GM19452 (cell line): Measurements from ENCODE around the gene ADAP1.

Experiments used
- ATAC-seq: cut with Tn5 transposase; IDR thresholded peaks from one replicate; pipeline ENCODE4 v1.9.1; 2021; ENCODE audit not compliant: unreplicated experiment

Gene ADAP1

DNA sequence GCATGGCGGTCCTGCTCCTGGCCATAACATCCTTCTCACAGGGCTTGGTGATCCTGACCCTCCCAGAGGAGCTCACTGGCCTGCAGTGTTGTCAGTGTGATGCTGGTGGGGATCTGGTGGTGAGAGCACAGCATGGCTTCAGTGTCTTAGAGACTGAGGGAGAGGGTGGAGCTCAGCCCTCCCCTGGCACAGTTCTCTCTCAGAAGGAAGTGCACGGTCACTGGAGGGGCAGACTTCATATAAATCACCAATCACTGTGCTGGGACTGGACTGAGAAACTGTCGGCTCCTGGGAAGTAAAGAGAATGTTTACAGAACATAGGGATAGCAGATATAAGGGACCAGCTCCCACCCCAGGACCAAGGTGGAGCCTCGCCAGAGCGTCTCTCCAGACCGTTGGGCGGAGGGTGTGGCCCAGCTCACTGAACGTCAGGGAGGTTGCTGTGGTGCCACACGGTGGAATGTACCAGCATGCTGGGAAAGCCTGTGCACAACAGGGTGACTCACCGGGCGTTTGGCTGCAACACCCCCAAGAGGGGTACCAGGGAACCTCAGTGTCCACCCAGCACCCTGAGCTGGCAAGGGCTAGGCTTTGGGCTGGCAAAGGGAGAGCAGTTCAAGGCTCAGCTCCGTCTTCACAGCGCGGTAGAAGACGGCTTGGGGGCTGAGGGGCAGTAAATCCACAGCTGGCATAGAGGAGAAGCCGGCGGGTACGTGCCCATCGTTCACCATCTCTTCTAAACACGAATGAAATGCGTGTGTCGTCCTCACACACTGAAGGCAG, 86.9 kb downstream of the ADAP1 start:
- no peak for ATAC-seq

DNA sequence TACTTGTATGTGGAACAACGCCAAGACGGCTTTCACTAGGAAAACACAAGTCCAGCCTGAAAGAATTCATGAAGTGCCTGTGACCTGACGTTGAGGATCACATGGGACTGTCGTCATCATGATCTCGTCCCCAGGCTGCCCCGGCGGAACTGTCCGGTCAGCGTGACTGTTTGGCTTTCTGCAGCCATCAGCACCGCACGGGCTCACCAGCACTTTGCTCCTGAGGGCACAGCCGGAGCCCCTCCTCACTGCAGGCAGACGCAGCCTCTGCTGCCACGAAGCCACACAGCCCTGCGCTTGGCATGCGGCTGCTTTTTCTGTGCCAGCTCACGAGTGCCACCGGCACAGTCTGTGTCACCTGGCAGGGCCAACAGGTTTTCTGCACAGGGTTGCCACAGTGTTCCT, 87.5 kb downstream of the ADAP1 start:
- ATAC-seq = no peak

DNA sequence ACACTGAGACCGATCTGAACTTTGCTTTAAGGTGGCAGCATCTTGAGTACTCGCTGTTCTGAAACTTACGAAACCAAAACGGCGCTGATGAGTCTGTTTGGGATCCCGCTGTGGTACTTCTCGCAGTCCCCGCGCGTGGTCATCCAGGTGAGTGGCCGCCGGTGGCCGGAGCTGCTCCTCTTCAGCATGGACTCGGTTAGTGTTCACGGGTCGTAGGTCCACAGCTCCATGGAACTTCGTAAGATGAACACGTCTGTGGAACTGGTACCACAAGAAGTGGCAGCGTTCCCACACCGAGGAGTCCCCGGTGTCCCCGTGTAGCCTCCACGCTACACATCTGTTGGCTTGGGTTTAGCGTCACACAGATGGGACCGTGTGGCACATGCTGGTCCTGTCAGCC, 88.6 kb downstream of the ADAP1 start:
- no peak for ATAC-seq

DNA sequence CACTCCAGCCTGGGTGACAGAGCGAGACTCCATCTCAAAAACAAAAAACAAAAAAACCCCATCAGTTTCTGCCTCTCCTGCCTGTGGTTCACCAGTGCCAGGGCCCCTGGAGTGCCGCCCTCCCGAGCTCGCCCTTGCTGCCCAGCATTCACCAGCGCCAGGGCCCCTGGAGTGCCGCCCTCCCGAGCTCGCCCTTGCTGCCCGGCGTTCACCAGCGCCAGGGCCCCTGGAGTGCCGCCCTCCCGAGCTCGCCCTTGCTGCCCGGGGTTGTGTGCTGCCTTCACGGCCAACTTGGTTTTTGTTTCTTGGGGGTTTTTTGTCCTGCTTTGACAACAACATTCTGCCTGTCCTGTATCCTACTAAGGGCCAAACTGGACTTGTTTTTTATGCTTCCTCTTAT, 91.4 kb downstream of the ADAP1 start:
- no peak for ATAC-seq

DNA sequence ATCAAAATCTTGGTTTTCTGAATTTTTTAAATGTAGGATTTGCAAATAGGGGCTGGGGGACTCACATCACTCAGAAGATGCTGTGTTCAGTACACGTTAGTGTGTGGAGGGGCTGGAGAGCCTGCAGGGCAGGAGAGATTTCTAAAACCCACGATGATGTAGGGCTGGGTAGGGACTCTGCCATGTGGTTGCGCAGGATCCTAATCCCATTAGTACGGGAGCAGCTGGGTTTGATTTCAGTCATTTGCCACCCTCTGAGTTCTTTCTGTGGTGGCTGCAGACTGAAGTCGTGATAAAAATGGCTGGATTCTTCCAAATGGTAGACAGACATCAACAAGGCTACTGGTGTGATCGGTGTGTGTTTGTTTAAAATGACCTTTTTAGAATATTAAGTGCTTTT, 92.3 kb downstream of the ADAP1 start:
- no peak for ATAC-seq

DNA sequence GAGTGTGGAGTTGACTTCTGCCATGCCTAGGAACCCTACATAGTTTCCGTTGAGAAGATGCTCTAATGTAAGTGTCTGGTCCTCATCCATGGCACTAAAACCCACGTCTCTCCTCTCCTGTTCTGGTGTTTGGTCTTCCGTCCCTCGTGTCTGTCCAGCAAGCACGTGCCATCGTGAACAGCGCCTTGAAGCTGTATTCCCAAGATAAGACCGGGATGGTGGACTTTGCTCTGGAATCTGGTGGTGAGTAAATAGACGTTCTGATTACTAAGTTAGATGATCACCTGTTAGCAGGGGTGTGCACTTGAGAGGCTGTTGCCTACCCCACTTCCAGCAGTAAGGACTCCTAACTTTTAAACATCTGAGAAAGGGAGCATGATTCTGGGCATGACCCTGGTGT, 93.3 kb downstream of the ADAP1 start:
- ATAC-seq = no peak

DNA sequence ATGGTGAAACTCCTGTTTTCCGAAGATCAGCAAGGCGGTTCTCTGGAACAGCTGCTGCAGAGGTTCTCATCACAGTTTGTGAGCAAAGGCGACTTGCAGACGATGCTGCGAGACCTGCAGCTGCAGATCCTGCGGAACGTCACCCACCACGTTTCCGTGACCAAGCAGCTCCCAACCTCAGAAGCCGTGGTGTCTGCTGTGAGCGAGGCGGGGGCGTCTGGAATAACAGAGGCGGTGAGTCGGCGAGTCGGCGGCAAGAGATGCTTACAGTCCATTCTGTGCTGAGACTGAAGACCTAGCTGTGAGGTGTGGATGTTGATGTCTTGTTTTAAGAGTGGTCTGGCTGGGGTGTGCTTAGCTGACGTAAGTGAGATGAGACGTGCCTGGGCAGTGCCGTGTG, 94.3 kb downstream of the ADAP1 start:
- ATAC-seq = no peak

DNA sequence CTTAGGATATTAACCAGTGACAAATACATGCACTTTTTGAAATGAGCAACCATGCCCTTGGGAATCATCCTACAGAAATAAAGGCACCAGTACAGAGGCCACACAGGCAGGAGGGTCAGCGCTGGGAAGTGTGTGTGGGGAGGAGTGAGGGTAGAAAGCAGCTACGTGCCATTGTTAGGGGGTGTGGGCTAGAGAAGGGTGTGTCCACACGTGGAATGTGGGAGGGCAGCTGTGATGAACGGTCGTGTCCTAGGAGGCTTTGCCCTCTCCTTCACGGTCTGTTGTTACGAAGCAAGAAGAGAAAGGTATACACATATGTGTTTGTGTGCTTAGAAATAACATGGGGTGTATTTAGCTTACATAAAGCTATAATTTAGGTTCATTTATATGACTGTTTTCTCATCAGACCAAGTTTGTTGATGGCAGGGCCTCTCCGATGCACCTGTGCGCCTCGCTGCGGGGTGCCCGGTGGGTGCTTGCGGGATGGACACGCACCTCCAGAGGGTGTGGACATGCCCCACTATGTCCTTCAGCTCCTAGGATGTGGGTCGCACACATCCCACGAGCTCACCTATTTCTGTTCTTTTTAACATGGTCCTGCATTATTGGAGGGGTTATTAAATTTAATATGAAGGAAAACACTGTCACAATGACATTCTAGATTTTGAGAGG, 95.0 kb downstream of the ADAP1 start:
- ATAC-seq = no peak

DNA sequence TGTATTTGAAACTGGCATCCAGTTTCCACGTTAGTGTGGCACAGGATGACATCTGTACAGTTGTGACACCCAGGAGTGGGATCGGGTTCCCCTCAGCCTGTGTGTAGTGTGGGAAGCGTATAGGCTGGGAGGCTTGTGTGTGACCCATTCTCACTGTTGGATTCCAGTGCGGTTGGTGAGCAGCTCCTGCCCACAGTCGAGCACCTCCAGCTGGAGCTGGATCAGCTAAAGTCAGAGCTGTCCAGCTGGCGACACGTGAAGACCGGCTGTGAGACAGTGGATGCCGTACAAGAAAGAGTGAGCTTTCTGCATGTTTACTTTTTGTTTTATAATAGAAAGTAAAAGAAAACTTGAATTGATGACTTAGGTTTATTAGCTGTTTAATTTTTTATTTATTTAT, 96.8 kb downstream of the ADAP1 start:
- ATAC-seq = no peak

DNA sequence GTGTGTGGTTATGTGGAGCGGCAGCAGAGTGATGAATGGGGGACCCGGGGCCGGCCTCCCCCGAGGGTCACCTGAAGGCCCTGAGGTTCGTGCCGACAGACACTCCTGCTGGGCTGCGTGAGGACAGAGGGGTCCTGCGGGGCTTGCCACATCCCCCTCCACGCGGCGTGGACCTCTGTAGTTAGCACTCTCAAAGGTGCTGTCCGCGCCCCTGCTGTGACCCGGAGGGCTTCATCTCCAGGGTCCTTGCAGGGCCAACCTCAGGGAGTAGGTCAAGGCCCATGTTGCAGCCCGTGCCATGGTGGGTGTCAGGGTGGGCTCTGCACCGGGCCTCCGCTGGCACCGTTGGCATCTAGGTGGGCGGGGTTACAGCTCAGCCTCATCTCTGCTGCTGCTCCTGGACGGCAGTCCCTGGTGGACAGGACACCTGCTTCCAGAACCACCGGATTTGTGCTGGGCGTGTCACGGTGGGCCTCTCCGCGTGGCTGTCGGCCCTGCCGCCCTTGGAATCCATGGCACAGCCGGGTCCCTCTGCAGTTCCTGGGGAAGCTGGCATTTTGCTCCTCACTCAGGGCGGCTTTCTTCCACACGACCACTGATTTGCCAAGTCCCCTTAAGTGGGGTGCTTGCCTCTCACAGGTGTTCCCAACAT, 97.9 kb downstream of the ADAP1 start:
- ATAC-seq = no peak

DNA sequence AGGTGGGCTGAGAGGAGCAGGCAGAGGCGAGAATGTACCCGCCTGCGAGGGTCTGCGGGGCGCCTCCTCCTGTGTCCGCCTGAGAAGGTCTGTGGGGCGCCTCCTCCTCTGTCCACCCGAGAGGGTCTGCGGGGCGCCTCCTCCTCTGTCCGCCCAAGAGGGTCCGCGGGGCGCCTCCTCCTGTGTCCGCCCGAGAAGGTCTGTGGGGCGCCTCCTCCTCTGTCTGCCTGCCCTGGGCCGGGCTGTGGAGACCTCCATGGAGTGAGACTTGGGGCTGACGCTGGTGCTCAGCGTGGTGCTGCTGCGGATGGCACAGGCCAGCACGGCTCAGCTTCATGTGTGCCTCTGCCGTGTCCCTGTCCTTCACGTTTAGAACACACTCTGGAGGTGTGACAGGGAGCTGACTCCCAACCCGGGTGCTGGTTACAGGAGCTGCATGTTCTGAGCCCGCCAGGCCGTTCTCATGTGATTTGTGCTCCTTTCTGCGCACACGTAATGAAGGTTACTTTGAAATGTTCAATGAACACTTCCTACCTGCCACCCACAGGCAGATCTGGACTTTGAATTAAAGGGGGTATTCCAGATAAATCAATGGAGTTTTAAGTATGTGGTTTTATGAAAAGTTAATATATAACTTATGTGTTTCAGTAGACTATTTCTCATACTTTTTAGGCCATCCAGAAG, 98.7 kb downstream of the ADAP1 start:
- no peak for ATAC-seq

DNA sequence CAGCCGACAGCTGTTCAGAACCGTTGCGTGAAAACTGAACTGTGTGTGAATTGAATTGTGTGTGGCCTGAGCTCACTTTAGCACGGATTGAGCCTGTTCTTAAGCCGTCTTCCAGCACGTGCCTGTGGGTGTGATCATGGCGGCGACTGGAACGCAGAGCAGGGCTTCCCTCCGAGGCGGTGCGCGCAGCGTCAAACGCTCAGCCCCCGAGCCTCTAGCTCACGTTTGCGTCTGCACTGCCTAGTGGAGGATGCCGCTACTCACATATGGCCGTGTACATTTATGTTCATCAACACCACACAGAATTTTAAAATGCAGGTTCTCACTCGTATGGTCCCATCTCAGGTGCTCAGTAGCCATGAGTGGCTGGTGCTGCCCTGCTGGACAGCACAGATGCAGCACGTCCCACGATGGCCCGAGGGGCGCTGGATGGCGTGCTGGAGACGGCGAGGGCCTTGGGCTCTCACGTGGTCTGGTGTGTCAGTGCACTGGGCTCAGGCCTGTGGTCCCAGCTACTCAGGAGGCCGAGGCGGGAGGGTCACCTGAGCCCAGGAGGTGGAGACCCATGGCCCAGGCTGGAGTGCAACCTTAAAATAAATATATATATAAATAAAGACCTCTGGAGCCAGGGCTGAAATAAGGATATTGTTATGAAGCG, 100.2 kb downstream of the ADAP1 start:
- no peak for ATAC-seq

DNA sequence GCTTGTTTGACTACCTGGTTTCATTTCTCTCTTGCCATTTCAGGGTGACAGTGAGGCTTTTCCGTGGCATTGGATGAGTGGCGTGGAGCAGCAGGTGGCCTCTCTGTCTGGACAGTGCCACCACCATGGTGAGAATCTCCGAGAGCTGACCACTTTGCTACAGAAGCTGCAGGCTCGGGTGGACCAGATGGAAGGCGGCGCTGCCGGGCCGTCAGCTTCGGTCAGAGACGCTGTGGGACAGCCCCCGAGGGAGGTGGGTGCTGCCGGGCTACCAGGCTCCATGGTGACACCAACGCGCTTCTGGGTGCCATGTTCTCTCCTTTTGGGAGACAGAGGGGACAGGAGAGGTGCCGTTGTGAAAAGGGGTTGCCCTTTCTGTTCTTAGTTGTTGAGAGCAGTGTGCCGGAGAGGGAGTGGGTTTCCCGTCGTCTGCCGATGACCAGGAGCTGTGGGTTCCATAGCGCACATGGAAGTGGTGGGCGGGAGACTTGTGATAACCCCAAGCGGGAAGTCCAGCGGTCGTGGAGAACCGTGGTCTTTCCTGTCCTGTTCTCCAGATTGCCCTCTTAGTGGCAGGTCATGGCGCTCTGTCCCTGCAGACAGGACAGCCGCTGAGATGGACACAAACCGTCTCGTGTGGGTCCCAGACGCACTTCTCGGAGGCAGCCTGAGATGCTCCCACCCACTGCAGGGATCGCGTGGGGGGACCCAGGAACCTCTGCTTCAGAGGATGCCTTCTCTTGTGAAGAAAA, 100.9 kb downstream of the ADAP1 start:
- ATAC-seq = no peak

DNA sequence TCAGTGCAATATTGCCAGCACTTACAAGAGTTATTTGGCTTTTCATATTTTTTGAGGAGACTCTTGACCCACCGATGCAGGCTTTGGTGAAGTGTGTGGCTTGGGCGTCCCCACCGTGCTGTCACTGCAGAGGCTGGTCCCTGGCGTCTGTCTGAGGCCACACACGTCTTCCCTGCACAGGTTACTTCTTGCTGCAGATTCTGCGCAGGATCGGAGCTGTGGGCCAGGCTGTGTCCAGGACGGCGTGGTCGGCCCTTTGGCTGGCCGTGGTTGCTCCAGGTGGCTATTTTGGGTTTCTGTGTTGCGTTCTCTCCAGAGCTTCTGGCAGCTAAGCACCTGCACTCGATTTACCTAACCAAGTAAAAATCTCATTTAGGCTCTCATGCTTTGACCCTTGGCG, 103.3 kb downstream of the ADAP1 start:
- no peak for ATAC-seq

DNA sequence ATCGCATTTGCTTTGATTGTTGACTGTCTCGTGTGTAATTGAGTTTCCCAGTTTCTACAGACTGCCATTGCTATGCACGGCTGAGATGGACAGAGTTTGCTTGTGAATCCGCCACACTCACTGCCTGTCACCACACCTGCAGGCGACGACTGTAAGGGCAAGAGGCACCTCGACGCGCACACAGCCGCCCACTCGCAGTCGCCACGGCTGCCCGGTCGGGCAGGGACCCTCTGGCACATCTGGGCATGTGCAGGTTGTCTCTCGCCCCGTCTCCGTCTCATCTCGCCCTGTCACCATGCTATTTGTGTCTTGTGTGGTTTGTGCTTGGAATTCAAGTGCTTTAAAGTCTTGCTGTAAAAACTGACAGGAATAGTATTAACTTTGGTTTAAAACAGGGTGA, 104.7 kb downstream of the ADAP1 start:
- no peak for ATAC-seq

DNA sequence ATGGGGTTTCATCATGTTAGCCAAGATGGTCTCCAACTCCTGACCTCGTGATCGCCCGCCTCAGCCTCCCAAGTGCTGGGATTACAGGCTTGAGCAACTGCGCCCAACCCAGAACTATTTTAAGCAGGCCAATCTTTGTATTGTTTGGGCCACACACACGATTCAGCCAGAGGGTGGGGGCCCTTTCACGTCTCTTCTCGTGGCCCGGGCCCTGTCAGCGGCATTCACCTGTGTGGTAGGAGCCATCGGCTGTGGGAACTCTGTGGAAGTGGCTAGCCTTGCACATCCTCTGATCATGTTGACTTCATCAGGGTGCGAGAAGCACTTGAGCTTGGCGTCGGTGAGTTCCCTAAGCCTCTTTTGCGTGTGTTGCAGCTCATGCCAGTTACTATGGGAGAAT, 105.3 kb downstream of the ADAP1 start:
- no peak for ATAC-seq
